Fibroblast of peridontal ligament (primary cell): ENCODE data around the gene MOB3A.

Experiments used
- DNase-seq: peaks from one replicate; pipeline ENCODE4 v3.0.0-alpha.2; 2010; ENCODE audit errors: extremely low read depth

The MOB3A gene

GRCh38 chr19:2081873-2082810 is 14.0 kb downstream of the MOB3A start:
- no peak for DNase-seq

- DNase-seq = no peak
Observed at GRCh38 chr19:2080336-2080988, 15.7 kb downstream of the MOB3A start.

- DNase-seq = no peak
Observed at GRCh38 chr19:2079865-2080301, 16.2 kb downstream of the MOB3A start.

- no peak for DNase-seq
Observed at GRCh38 chr19:2079076-2079864, 16.9 kb downstream of the MOB3A start.

GRCh38 chr19:2077833-2078619 is 18.1 kb downstream of the MOB3A start:
- no peak for DNase-seq

- no peak for DNase-seq
Observed at GRCh38 chr19:2077398-2077797, 18.7 kb downstream of the MOB3A start.

GRCh38 chr19:2076526-2076944 is 19.6 kb downstream of the MOB3A start:
- no peak for DNase-seq

GRCh38 chr19:2072757-2073551 is 23.2 kb downstream of the MOB3A start:
- no peak for DNase-seq

- DNase-seq = no peak
Observed at GRCh38 chr19:2070986-2071673, 25.0 kb downstream of the MOB3A start.

- no peak for DNase-seq
Observed at GRCh38 chr19:2070436-2070827, 25.7 kb downstream of the MOB3A start.

GRCh38 chr19:2064788-2065524 is 31.2 kb downstream of the MOB3A start:
- DNase-seq = no peak

- no peak for DNase-seq
Observed at GRCh38 chr19:2064395-2064787, 31.7 kb downstream of the MOB3A start.

GRCh38 chr19:2063824-2064223 is 32.3 kb downstream of the MOB3A start:
- DNase-seq = no peak

GRCh38 chr19:2062770-2063169 is 33.4 kb downstream of the MOB3A start:
- DNase-seq = no peak

GRCh38 chr19:2062389-2062729 is 33.8 kb downstream of the MOB3A start:
- DNase-seq = no peak

- peak; percentile 95 for DNase-seq
Observed at GRCh38 chr19:2061495-2062388, 34.4 kb downstream of the MOB3A start.

GRCh38 chr19:2060884-2061494 is 35.1 kb downstream of the MOB3A start:
- DNase-seq = peak; percentile 64
